ENCODE measurements around the gene ZNF396. TPM values are rescaled to one million over a fixed set of nuclear protein-coding genes. Genes with fewer than 3 reads are reported as not detected.

The ZNF396 gene
- total and polyA plus RNA-seq, 4 donors: 4.3 to 6.8 (median 5.8) TPM

DNA sequence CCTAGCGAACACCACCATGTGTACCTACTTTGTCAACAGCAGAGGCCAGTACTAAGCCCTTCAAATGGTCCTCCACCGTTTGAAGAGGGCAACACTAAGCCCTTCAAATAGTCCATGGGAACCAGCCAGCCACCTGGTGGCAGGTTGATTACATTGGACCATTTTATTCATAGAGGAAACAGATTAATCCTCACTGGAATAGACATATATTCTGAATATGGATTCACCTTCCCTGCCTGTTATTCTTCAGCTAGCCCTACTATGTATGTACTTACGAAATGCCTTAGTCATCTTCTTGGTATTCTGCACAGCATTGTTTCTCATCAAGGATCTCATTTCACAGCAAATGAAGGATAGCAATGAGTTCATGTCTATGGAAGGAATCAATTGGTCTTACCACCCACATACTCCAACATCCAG, 10.0 kb upstream of the ZNF396 start:
- no peak for DNase-seq (ENCODE audit: low read depth in 4 of 6, low spot score in 6 of 6)
- Histone ChIP-seq H3K4me1 (ENCODE audit: control insufficient read depth, insufficient read depth, low read length) (no peaks in the 10 kb centered on the region), H3K27me3 (ENCODE audit: control insufficient read depth, insufficient read depth, low read length) (peaks cover 3% of the 10 kb centered on the region), H3K27ac (ENCODE audit: low read depth, low read length) (no peak overlapping the region), H3K9me3 (ENCODE audit: control insufficient read depth, insufficient read depth, low read length) (no peaks in the 10 kb centered on the region), H3K4me3 (ENCODE audit: low read depth, low read length) (no peak overlapping the region), H3K36me3 (ENCODE audit: control insufficient read depth, insufficient read depth, low read length) (no peaks in the 10 kb centered on the region)
- 80% methylated on average over 2 of the region's 3 CpGs for WGBS (ENCODE audit: insufficient coverage)

DNA sequence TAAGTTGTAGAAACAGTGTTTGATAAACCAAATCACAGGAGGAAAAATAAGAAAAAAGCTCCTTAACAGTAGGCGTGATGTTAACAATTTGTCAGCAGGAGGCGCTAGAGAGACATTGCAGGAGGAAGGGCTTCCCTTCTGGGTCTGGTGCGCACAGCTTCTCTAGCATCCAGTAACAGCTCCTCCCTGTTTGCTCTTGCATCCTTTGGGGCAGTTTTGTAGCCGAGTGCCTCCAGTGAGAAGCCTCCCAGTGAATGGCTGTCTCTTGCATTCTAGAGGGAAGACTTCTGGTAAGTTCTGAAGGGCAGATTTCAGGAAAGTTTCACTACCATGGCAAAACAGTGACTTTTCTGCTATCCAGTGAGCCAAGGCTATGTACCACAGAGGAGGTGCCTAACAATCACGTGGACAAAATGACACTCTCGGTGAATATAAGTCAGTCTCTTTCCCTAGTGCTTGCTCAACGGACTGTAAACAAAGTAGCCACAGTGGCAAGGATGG, 9.5 kb upstream of the ZNF396 start:
- Histone ChIP-seq H3K4me3 (ENCODE audit: low read depth, low read length) (no peak overlapping the region), H3K9me3 (ENCODE audit: control insufficient read depth, insufficient read depth, low read length) (no peaks in the 10 kb centered on the region), H3K27ac (ENCODE audit: low read depth, low read length) (no peak overlapping the region), H3K36me3 (ENCODE audit: control insufficient read depth, insufficient read depth, low read length) (no peaks in the 10 kb centered on the region), H3K4me1 (ENCODE audit: control insufficient read depth, insufficient read depth, low read length) (no peaks in the 10 kb centered on the region), H3K27me3 (ENCODE audit: control insufficient read depth, insufficient read depth, low read length) (peaks cover 3% of the 10 kb centered on the region)
- peak in 5 of 6 donors; percentile 45 to 89 (median 67) for DNase-seq (ENCODE audit: low read depth in 4 of 6, low spot score in 6 of 6)
- WGBS (ENCODE audit: insufficient coverage): 40% methylated on average over 3 of the region's 7 CpGs

DNA sequence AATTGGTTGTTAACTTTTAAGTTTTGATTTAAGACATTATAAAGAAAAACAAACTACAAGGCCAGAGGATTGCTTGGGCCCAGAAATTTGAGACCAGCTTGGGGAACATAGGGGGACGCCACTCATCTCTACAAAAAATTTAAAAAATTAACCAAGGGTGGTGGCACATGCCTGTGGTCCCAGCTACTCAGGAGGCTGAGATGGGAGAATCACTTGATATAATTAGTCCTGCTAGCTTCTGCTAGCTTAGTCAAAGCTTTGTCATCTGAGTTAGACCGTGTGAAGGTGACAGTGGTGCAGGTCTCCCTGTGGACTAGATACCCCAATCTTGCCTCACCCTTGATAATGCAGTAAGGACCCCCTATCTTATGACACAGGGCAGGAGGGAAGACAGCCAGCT, 6.0 kb upstream of the ZNF396 start:
- WGBS (ENCODE audit: insufficient coverage): 80% methylated on average over 1 of the region's 2 CpGs
- H3K4me1 ChIP-seq (ENCODE audit: control insufficient read depth, insufficient read depth, low read length): no peaks in the 10 kb centered on the region
- H3K36me3 ChIP-seq (ENCODE audit: control insufficient read depth, insufficient read depth, low read length): no peaks in the 10 kb centered on the region
- no peaks in the 10 kb centered on the region for H3K9me3 ChIP-seq (ENCODE audit: control insufficient read depth, insufficient read depth, low read length)
- DNase-seq (ENCODE audit: low read depth in 4 of 6, low spot score in 6 of 6): no peak
- H3K27me3 ChIP-seq (ENCODE audit: control insufficient read depth, insufficient read depth, low read length): peaks cover 3% of the 10 kb centered on the region
- H3K4me3 ChIP-seq (ENCODE audit: low read depth, low read length): no peak overlapping the region
- H3K27ac ChIP-seq (ENCODE audit: low read depth, low read length): no peak overlapping the region

- Histone ChIP-seq H3K36me3 (ENCODE audit: control insufficient read depth, insufficient read depth, low read length) (no peaks in the 10 kb centered on the region), H3K27me3 (ENCODE audit: control insufficient read depth, insufficient read depth, low read length) (no peaks in the 10 kb centered on the region), H3K4me3 (ENCODE audit: low read depth, low read length) (no peak overlapping the region), H3K27ac (ENCODE audit: low read depth, low read length) (no peak overlapping the region), H3K9me3 (ENCODE audit: control insufficient read depth, insufficient read depth, low read length) (no peaks in the 10 kb centered on the region), H3K4me1 (ENCODE audit: control insufficient read depth, insufficient read depth, low read length) (peaks cover 6% of the 10 kb centered on the region)
- no peak for DNase-seq (ENCODE audit: low read depth in 4 of 6, low spot score in 6 of 6)
- 92% methylated on average over 2 of the region's 2 CpGs for WGBS (ENCODE audit: insufficient coverage)
Observed at GRCh38 chr18:35379421-35379820, 2.3 kb upstream of the ZNF396 start.

GRCh38 chr18:35378574-35378896, 1.4 kb upstream of the ZNF396 start:
- no peaks in the 10 kb centered on the region for H3K36me3 ChIP-seq (ENCODE audit: control insufficient read depth, insufficient read depth, low read length)
- WGBS (ENCODE audit: insufficient coverage): 69% methylated on average over 4 of the region's 4 CpGs
- no peaks in the 10 kb centered on the region for H3K27me3 ChIP-seq (ENCODE audit: control insufficient read depth, insufficient read depth, low read length)
- no peak overlapping the region for H3K27ac ChIP-seq (ENCODE audit: low read depth, low read length)
- no peak overlapping the region for H3K4me3 ChIP-seq (ENCODE audit: low read depth, low read length)
- H3K9me3 ChIP-seq (ENCODE audit: control insufficient read depth, insufficient read depth, low read length): no peaks in the 10 kb centered on the region
- DNase-seq (ENCODE audit: low read depth in 4 of 6, low spot score in 6 of 6): no peak
- H3K4me1 ChIP-seq (ENCODE audit: control insufficient read depth, insufficient read depth, low read length): peaks cover 6% of the 10 kb centered on the region

DNA sequence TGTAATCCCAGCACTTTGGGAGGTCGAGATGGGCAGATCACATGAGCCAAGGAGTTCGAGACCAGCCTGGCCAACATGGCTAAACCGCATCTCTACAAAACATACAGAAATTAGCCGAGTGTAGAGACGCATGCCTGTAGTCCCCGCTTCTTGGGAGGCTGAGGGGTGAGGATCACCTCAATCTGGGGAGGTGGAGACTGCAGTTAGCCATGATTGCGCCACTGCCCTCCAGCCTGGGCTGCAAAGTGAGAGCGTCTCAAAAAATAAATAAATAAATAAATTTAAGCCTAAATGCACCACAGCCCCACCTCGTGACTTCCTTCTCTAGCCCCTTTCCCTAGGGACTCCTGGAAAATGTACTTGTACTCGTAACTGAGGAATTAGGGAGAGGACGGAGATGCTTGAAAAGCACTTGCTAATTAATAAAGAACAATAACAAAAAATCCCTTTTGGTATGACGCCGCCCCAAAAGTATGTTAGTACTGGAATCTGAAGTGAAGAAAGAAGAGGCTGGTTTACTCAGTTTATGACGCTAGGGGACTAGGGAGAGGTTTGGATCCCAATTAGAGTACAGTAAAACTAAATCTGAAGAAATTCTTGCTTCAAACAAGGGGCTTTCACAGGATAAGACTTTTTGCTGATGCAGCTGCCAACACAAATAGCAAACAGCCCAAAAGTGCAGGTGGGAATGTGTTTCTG, 887 bp upstream of the ZNF396 start:
- Histone ChIP-seq H3K4me3 (ENCODE audit: low read depth, low read length) (no peak overlapping the region), H3K36me3 (ENCODE audit: control insufficient read depth, insufficient read depth, low read length) (no peaks in the 10 kb centered on the region), H3K27me3 (ENCODE audit: control insufficient read depth, insufficient read depth, low read length) (no peaks in the 10 kb centered on the region), H3K27ac (ENCODE audit: low read depth, low read length) (no peak overlapping the region), H3K9me3 (ENCODE audit: control insufficient read depth, insufficient read depth, low read length) (no peaks in the 10 kb centered on the region), H3K4me1 (ENCODE audit: control insufficient read depth, insufficient read depth, low read length) (peaks cover 6% of the 10 kb centered on the region)
- no peak for DNase-seq (ENCODE audit: low read depth in 4 of 6, low spot score in 6 of 6)
- 100% methylated on average over 2 of the region's 14 CpGs for WGBS (ENCODE audit: insufficient coverage)

- Histone ChIP-seq H3K27ac (ENCODE audit: low read depth, low read length) (no peak overlapping the region), H3K27me3 (ENCODE audit: control insufficient read depth, insufficient read depth, low read length) (no peaks in the 10 kb centered on the region), H3K9me3 (ENCODE audit: control insufficient read depth, insufficient read depth, low read length) (no peaks in the 10 kb centered on the region), H3K36me3 (ENCODE audit: control insufficient read depth, insufficient read depth, low read length) (no peaks in the 10 kb centered on the region), H3K4me3 (ENCODE audit: low read depth, low read length) (peak overlapping the region; percentile 70), H3K4me1 (ENCODE audit: control insufficient read depth, insufficient read depth, low read length) (peaks cover 6% of the 10 kb centered on the region)
- DNase-seq (ENCODE audit: low read depth in 4 of 6, low spot score in 6 of 6): no peak
- WGBS (ENCODE audit: insufficient coverage): 9% methylated on average over 11 of the region's 13 CpGs
Observed at GRCh38 chr18:35376393-35376741, 770 bp downstream of the ZNF396 start.

GRCh38 chr18:35374708-35375107, 2.4 kb downstream of the ZNF396 start:
- no peaks in the 10 kb centered on the region for H3K36me3 ChIP-seq (ENCODE audit: control insufficient read depth, insufficient read depth, low read length)
- DNase-seq (ENCODE audit: low read depth in 4 of 6, low spot score in 6 of 6): no peak
- 94% methylated on average over 3 of the region's 4 CpGs for WGBS (ENCODE audit: insufficient coverage)
- H3K27ac ChIP-seq (ENCODE audit: low read depth, low read length): no peak overlapping the region
- H3K4me1 ChIP-seq (ENCODE audit: control insufficient read depth, insufficient read depth, low read length): peaks cover 6% of the 10 kb centered on the region
- no peaks in the 10 kb centered on the region for H3K9me3 ChIP-seq (ENCODE audit: control insufficient read depth, insufficient read depth, low read length)
- no peaks in the 10 kb centered on the region for H3K27me3 ChIP-seq (ENCODE audit: control insufficient read depth, insufficient read depth, low read length)
- H3K4me3 ChIP-seq (ENCODE audit: low read depth, low read length): no peak overlapping the region

- 100% methylated on average over 1 of the region's 1 CpG for WGBS (ENCODE audit: insufficient coverage)
- Histone ChIP-seq H3K27ac (ENCODE audit: low read depth, low read length) (no peak overlapping the region), H3K4me1 (ENCODE audit: control insufficient read depth, insufficient read depth, low read length) (peaks cover 5% of the 10 kb centered on the region), H3K9me3 (ENCODE audit: control insufficient read depth, insufficient read depth, low read length) (no peaks in the 10 kb centered on the region), H3K4me3 (ENCODE audit: low read depth, low read length) (no peak overlapping the region), H3K27me3 (ENCODE audit: control insufficient read depth, insufficient read depth, low read length) (no peaks in the 10 kb centered on the region), H3K36me3 (ENCODE audit: control insufficient read depth, insufficient read depth, low read length) (no peaks in the 10 kb centered on the region)
- no peak for DNase-seq (ENCODE audit: low read depth in 4 of 6, low spot score in 6 of 6)
Observed at GRCh38 chr18:35371412-35372195, 5.5 kb downstream of the ZNF396 start.

- Histone ChIP-seq H3K4me3 (ENCODE audit: low read depth, low read length) (no peak overlapping the region), H3K9me3 (ENCODE audit: control insufficient read depth, insufficient read depth, low read length) (no peaks in the 10 kb centered on the region), H3K4me1 (ENCODE audit: control insufficient read depth, insufficient read depth, low read length) (no peaks in the 10 kb centered on the region), H3K36me3 (ENCODE audit: control insufficient read depth, insufficient read depth, low read length) (no peaks in the 10 kb centered on the region), H3K27me3 (ENCODE audit: control insufficient read depth, insufficient read depth, low read length) (no peaks in the 10 kb centered on the region), H3K27ac (ENCODE audit: low read depth, low read length) (no peak overlapping the region)
- no peak for DNase-seq (ENCODE audit: low read depth in 4 of 6, low spot score in 6 of 6)
- 95% methylated on average over 4 of the region's 6 CpGs for WGBS (ENCODE audit: insufficient coverage)
Observed at GRCh38 chr18:35369126-35369525, 8.0 kb downstream of the ZNF396 start.
